K562 (cell line): ENCODE results near the gene ITGB5. TPM values are rescaled to one million over a fixed set of nuclear protein-coding genes. Genes with fewer than 3 reads are reported as not detected.

Experiments used
- CAMTA2 ChIP-seq: fragments of 250-450 bp; sonication (Bioruptor Pico); conservative IDR thresholded peaks from 2 replicates; pipeline ENCODE4 v1.5.1; 2022
- EZH2 ChIP-seq: IDR thresholded peaks from 2 replicates; pipeline ENCODE4 v1.6.1; 2012; ENCODE audit warnings: low read depth, mild to moderate bottlenecking, inconsistent platforms, low read length, borderline replicate concordance
- MCM5 ChIP-seq: fragments of 450-650 bp; IDR thresholded peaks from 2 replicates; pipeline ENCODE4 v1.6.1; 2016; ENCODE audit warnings: low read depth
- NFRKB ChIP-seq: fragments of 450-650 bp; IDR thresholded peaks from 2 replicates; pipeline ENCODE4 v1.6.1; 2016; ENCODE audit warnings: low read depth
- NFXL1 ChIP-seq: fragments of 450-650 bp; formaldehyde crosslinking; IDR thresholded peaks from 2 replicates; pipeline ENCODE4 v1.4.0; 2021; ENCODE audit warnings: mild to moderate bottlenecking
- PHTF2 ChIP-seq: fragments of 250-450 bp; sonication (Bioruptor Pico); IDR thresholded peaks from 2 replicates; pipeline ENCODE4 v1.5.0; 2021; ENCODE audit warnings: mild to moderate bottlenecking
- POLR2AphosphoS5 ChIP-seq: IDR thresholded peaks from 2 replicates; pipeline ENCODE4 v1.6.1; 2011; ENCODE audit warnings: mild to moderate bottlenecking, low read depth, low read length, moderate library complexity; ENCODE audit not compliant: control insufficient read depth, insufficient read depth
- STAT5B ChIP-seq: fragments of 250-450 bp; sonication (Bioruptor Pico); IDR thresholded peaks from 2 replicates; pipeline ENCODE4 v1.8.0; 2021; ENCODE audit warnings: mild to moderate bottlenecking, inconsistent platforms
- TRIM24 ChIP-seq, 2 experiments: fragments of 450-650 bp; IDR thresholded peaks; 2 replicates each; pipeline ENCODE4 v1.6.1; 2016
- XRCC4 ChIP-seq: IDR thresholded peaks from one replicate; pipeline ENCODE4 v1.6.1; 2011; ENCODE audit not compliant: insufficient read depth, insufficient read length; ENCODE audit errors: extremely low read depth
- YY1 ChIP-seq, 3 experiments: IDR thresholded peaks; 2 replicates each; pipeline ENCODE4 v1.6.1; 2011; ENCODE audit warnings: low read length in 2 of 3, mild to moderate bottlenecking in 2 of 3, moderate library complexity in 2 of 3, borderline replicate concordance in 1 of 3, control low read depth in 1 of 3, low read depth in 1 of 3; ENCODE audit not compliant: insufficient read depth in 3 of 3, insufficient replicate concordance in 2 of 3, control insufficient read depth in 1 of 3, insufficient read length in 1 of 3; ENCODE audit errors: extremely low read depth in 1 of 3
- ZNF324 ChIP-seq: fragments of 250-450 bp; sonication (Bioruptor Pico); IDR thresholded peaks from 2 replicates; pipeline ENCODE4 v1.4.0; 2020; ENCODE audit warnings: mild to moderate bottlenecking
- ZNF507 ChIP-seq: conservative IDR thresholded peaks from 2 replicates; pipeline ENCODE4 v1.6.1; 2017; ENCODE audit warnings: missing genetic modification characterization, missing compliant biosample characterization
- polyA plus RNA-seq, 8 experiments: library from polyadenylated mRNA; depleted of rRNA in 4 of 8; stranded (reverse) in 5 of 8; unstranded in 3 of 8; fragments of >200 nt; fragmentation: Nextera tagmentation in 2 of 8; fragmentation: Illumina TruSeq in 1 of 8; extraction: Ambion mirVana in 2 of 8; extraction: Trizol in 1 of 8; gene quantifications; 2 replicates each; pipeline versions ENCODE4 v1.2.1 to v1.2.3, GENCODE V29; 2011 to 2014; ENCODE audit warnings: inconsistent platforms in 1 of 8, missing spikeins in 1 of 8
- total RNA-seq, 7 experiments: library from RNA; depleted of rRNA in 6 of 7; stranded (reverse); fragments of >200 nt in 6 of 7; fragmentation: Illumina TruSeq in 2 of 7; extraction: Trizol in 2 of 7; gene quantifications; 2 replicates each; pipeline versions ENCODE4 v1.2.1 to v1.2.3, GENCODE V29; 2011 to 2021; ENCODE audit warnings: low replicate concordance in 1 of 7
- TF ChIP-seq, protein P1 (sequence below), 3 experiments: fragments of 200-800 bp in 1 of 3; sonication (Bioruptor generic) in 1 of 3; sonication (generic) in 1 of 3; formaldehyde crosslinking in 1 of 3; IDR thresholded peaks; 2 replicates each; pipeline versions ENCODE4 v1.6.1 to v1.8.0; 2016 to 2022; ENCODE audit warnings: mild to moderate bottlenecking in 2 of 3, missing compliant biosample characterization in 2 of 3, missing genetic modification characterization in 2 of 3, missing genetic modification reagents in 1 of 3
- TF ChIP-seq, protein P2 (sequence below): fragments of 450-650 bp; IDR thresholded peaks from 2 replicates; pipeline ENCODE4 v1.7.0; 2016; ENCODE audit warnings: borderline replicate concordance
- TF ChIP-seq, protein P3 (sequence below): fragments of 450-650 bp; IDR thresholded peaks from 2 replicates; pipeline ENCODE4 v1.6.1; 2017; ENCODE audit warnings: mild to moderate bottlenecking, moderate library complexity
- TF ChIP-seq, protein P4 (sequence below): sonication (generic); formaldehyde crosslinking; IDR thresholded peaks from 2 replicates; pipeline ENCODE4 v1.8.0; 2022; ENCODE audit warnings: mild to moderate bottlenecking, low read depth, missing genetic modification reagents
- TF ChIP-seq, protein P5 (sequence below): sonication (generic); formaldehyde crosslinking; IDR thresholded peaks from 2 replicates; pipeline ENCODE4 v1.8.0; 2022; ENCODE audit warnings: missing genetic modification reagents, mild to moderate bottlenecking, moderate library complexity, borderline replicate concordance

The ITGB5 gene
- total and polyA plus RNA-seq, 9 of the 15 experiments (the other 6 are each of a cell fraction or from before 2014, with no cell fraction given): 1.7 to 46.8 (median 9.9) TPM

DNA sequence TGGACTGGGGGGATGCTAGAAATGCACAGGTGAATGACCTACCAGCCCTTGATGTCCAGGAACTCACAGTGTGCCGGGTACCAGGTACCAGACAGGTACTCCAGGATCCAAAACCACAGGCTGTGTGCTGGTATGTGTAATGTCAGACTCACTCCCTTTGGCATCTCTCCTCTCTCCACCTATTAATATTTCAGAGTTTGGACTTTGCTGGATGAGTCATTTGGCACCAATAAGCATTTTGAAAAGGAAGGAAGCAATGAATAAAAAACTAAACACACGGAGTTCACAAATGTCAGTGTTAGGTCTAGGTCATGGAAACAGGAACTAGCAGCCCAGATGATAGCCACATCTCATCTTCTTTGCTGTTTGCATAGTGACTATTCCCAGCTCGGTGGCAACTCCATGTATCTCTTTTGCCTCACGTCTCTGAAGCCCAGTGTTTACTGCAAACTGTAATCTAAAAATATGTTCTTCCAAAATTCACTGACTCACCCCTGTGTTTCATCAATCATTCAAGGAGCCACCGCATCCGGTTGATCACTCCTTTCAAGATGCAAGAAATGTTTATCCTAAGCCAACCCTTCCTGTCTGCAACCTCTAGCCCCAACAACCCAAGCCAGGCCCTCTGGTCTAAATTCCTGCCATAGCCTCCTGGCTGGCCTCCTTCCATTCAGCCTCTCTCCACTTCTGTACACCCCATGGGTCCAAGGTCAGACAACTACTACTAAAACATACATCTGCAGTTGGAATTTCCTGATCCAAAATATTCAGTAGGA, 8.4 kb downstream of the ITGB5 start (continued):
- TF ChIP-seq, protein P1, sequence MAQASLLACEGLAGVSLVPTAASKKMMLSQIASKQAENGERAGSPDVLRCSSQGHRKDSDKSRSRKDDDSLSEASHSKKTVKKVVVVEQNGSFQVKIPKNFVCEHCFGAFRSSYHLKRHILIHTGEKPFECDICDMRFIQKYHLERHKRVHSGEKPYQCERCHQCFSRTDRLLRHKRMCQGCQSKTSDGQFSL (CRISPR knock-in tag; IDR thresholded peaks at IDR 0.05): no peak
- TF ChIP-seq, protein P1 (tag; IDR thresholded peaks at IDR 0.05): no peak
- TF ChIP-seq XRCC4 (no peak), ZNF324 (CRISPR knock-in tag) (no peak), NFRKB (0 out of 2 replicates have a peak, but pooled peaks have one; percentile 25), POLR2AphosphoS5 (peak; percentile 58; the same call in 1 of the 2 replicates), EZH2 (no peak), YY1 (IDR thresholded peaks at IDR 0.05; ENCODE audit: borderline replicate concordance in 1 of 3, control insufficient read depth in 1 of 3, extremely low read depth in 1 of 3, insufficient read depth in 3 of 3, insufficient read length in 1 of 3, insufficient replicate concordance in 2 of 3, low read depth in 1 of 3, low read length in 2 of 3) (peak in 1 of 3 experiments; percentile 34), STAT5B (CRISPR knock-in tag) (no peak), MCM5 (no peak), TRIM24 (IDR thresholded peaks at IDR 0.05) (peak in 1 of 2 experiments; percentile 70; a peak in 2 of 4 replicates), PHTF2 (CRISPR knock-in tag) (no peak), ZNF507 (tag) (no peak), NFXL1 (CRISPR knock-in tag) (no peak), CAMTA2 (CRISPR knock-in tag) (no peak)
- TF ChIP-seq, protein P2, sequence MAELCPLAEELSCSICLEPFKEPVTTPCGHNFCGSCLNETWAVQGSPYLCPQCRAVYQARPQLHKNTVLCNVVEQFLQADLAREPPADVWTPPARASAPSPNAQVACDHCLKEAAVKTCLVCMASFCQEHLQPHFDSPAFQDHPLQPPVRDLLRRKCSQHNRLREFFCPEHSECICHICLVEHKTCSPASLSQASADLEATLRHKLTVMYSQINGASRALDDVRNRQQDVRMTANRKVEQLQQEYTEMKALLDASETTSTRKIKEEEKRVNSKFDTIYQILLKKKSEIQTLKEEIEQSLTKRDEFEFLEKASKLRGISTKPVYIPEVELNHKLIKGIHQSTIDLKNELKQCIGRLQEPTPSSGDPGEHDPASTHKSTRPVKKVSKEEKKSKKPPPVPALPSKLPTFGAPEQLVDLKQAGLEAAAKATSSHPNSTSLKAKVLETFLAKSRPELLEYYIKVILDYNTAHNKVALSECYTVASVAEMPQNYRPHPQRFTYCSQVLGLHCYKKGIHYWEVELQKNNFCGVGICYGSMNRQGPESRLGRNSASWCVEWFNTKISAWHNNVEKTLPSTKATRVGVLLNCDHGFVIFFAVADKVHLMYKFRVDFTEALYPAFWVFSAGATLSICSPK: no peak
- TF ChIP-seq, protein P3, sequence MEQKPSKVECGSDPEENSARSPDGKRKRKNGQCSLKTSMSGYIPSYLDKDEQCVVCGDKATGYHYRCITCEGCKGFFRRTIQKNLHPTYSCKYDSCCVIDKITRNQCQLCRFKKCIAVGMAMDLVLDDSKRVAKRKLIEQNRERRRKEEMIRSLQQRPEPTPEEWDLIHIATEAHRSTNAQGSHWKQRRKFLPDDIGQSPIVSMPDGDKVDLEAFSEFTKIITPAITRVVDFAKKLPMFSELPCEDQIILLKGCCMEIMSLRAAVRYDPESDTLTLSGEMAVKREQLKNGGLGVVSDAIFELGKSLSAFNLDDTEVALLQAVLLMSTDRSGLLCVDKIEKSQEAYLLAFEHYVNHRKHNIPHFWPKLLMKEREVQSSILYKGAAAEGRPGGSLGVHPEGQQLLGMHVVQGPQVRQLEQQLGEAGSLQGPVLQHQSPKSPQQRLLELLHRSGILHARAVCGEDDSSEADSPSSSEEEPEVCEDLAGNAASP: no peak
- TF ChIP-seq, protein P4, sequence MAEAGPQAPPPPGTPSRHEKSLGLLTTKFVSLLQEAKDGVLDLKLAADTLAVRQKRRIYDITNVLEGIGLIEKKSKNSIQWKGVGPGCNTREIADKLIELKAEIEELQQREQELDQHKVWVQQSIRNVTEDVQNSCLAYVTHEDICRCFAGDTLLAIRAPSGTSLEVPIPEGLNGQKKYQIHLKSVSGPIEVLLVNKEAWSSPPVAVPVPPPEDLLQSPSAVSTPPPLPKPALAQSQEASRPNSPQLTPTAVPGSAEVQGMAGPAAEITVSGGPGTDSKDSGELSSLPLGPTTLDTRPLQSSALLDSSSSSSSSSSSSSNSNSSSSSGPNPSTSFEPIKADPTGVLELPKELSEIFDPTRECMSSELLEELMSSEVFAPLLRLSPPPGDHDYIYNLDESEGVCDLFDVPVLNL (CRISPR knock-in tag): no peak
- TF ChIP-seq, protein P5, sequence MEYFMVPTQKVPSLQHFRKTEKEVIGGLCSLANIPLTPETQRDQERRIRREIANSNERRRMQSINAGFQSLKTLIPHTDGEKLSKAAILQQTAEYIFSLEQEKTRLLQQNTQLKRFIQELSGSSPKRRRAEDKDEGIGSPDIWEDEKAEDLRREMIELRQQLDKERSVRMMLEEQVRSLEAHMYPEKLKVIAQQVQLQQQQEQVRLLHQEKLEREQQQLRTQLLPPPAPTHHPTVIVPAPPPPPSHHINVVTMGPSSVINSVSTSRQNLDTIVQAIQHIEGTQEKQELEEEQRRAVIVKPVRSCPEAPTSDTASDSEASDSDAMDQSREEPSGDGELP (CRISPR knock-in tag): peak; percentile 47; the same call in 1 of the 2 replicates
